ENCODE data around the gene SPPL2B. TPM values are rescaled to one million over a fixed set of nuclear protein-coding genes. Genes with fewer than 3 reads are reported as not detected.

Gene SPPL2B
- total RNA-seq, 3 donors from 2014 or later (not counting 1 experiment from before 2014, with no cell fraction given) = 63.2 to 83.8 (median 79.7) TPM

DNA sequence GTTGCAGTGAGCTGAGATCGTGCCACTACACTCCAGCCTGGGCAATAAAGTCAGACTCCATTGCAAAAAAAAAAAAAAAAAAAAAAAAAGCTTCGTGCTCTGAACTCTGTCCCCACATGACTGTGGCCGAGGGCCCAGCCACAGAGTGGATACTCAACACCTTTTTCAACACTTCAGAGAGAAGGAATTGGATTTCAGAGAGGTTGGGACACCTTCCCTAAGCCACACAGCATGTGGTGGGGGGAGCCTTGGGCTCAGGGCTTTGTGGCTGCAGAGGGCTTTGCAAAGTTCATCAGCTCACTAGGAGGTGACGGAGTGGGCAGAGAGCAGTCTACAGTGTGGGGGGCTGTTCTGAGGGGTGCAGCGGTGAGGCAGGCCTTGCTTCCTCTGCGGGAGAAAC lies 9.6 kb upstream of the SPPL2B start:
- DNase-seq = no peak
- peaks cover 19% of the 10 kb centered on the region for H3K4me1 ChIP-seq (ENCODE audit: control insufficient read depth, insufficient read depth, low read length)
- Mint-ChIP-seq H3K4me1 (peaks cover 8 to 9% of the 10 kb centered on the region in 2 donors), H3K36me3 (peaks cover 9% of the 10 kb centered on the region), H3K4me3 (no peak overlapping the region), H3K27me3 (ENCODE audit: low read depth in 2 of 2) (peaks cover 6 to 9% of the 10 kb centered on the region in 2 donors), H3K27ac (no peak overlapping the region), H3K9me3 (peaks cover 0 to 6% of the 10 kb centered on the region in 2 donors)
- peaks cover 3% of the 10 kb centered on the region for H3K36me3 ChIP-seq (ENCODE audit: control insufficient read depth, insufficient read depth, low read length)
- no peak overlapping the region for H3K4me3 ChIP-seq (ENCODE audit: low read length)
- TF ChIP-seq, protein P1, sequence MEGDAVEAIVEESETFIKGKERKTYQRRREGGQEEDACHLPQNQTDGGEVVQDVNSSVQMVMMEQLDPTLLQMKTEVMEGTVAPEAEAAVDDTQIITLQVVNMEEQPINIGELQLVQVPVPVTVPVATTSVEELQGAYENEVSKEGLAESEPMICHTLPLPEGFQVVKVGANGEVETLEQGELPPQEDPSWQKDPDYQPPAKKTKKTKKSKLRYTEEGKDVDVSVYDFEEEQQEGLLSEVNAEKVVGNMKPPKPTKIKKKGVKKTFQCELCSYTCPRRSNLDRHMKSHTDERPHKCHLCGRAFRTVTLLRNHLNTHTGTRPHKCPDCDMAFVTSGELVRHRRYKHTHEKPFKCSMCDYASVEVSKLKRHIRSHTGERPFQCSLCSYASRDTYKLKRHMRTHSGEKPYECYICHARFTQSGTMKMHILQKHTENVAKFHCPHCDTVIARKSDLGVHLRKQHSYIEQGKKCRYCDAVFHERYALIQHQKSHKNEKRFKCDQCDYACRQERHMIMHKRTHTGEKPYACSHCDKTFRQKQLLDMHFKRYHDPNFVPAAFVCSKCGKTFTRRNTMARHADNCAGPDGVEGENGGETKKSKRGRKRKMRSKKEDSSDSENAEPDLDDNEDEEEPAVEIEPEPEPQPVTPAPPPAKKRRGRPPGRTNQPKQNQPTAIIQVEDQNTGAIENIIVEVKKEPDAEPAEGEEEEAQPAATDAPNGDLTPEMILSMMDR (IDR thresholded peaks at IDR 0.05) = no peak
- no peak for ATAC-seq
- H3K27me3 ChIP-seq (ENCODE audit: control insufficient read depth, insufficient read depth, low read length) = no peaks in the 10 kb centered on the region
- no peak overlapping the region for H3K27ac ChIP-seq (ENCODE audit: low read length)
- H3K9me3 ChIP-seq (ENCODE audit: control insufficient read depth, insufficient read depth, low read length) = no peaks in the 10 kb centered on the region
- intact Hi-C loops (cut with micrococcal nuclease) = loop anchor here (5.0 kb wide), 1 partner anchor 162 kb away; no protein-coding TSS in a partner anchor
- 69% methylated on average over 4 of the region's 6 CpGs for WGBS (ENCODE audit: insufficient coverage)

GRCh38 chr19:2319551-2319950 lies 8.9 kb upstream of the SPPL2B start:
- Histone ChIP-seq H3K9me3 (ENCODE audit: control insufficient read depth, insufficient read depth, low read length) (no peaks in the 10 kb centered on the region), H3K27ac (ENCODE audit: low read length) (no peak overlapping the region), H3K4me1 (ENCODE audit: control insufficient read depth, insufficient read depth, low read length) (peaks cover 24% of the 10 kb centered on the region), H3K27me3 (ENCODE audit: control insufficient read depth, insufficient read depth, low read length) (no peaks in the 10 kb centered on the region), H3K4me3 (ENCODE audit: low read length) (no peak overlapping the region), H3K36me3 (ENCODE audit: control insufficient read depth, insufficient read depth, low read length) (peaks cover 5% of the 10 kb centered on the region)
- peaks cover 8% of the 10 kb centered on the region for H3K36me3 Mint-ChIP-seq
- intact Hi-C loops (cut with micrococcal nuclease) = loop anchor here (5.0 kb wide), 1 partner anchor 162 kb away; no protein-coding TSS in a partner anchor
- WGBS (ENCODE audit: insufficient coverage) = 93% methylated on average over 20 of the region's 20 CpGs
- peaks cover 6 to 7% of the 10 kb centered on the region in 2 donors for H3K27me3 Mint-ChIP-seq (ENCODE audit: low read depth in 2 of 2)
- no peak overlapping the region for H3K27ac Mint-ChIP-seq
- ATAC-seq = no peak
- no peak overlapping the region for H3K4me3 Mint-ChIP-seq
- no peak for DNase-seq
- TF ChIP-seq, protein P1 (IDR thresholded peaks at IDR 0.05) = no peak
- peaks cover 0 to 5% of the 10 kb centered on the region in 2 donors for H3K9me3 Mint-ChIP-seq
- H3K4me1 Mint-ChIP-seq = peaks cover 8 to 9% of the 10 kb centered on the region in 2 donors

GRCh38 chr19:2320049-2320448 lies 8.4 kb upstream of the SPPL2B start:
- peaks cover 5% of the 10 kb centered on the region for H3K36me3 ChIP-seq (ENCODE audit: control insufficient read depth, insufficient read depth, low read length)
- TF ChIP-seq, protein P1 (IDR thresholded peaks at IDR 0.05) = no peak
- H3K9me3 Mint-ChIP-seq = peaks cover 0 to under 1% of the 10 kb centered on the region in 2 donors
- H3K4me3 Mint-ChIP-seq = no peak overlapping the region
- H3K27me3 Mint-ChIP-seq (ENCODE audit: low read depth in 2 of 2) = peaks cover 1 to 2% of the 10 kb centered on the region in 2 donors
- H3K36me3 Mint-ChIP-seq = peaks cover 3% of the 10 kb centered on the region
- no peak overlapping the region for H3K4me3 ChIP-seq (ENCODE audit: low read length)
- DNase-seq = no peak
- ATAC-seq = no peak
- peaks cover 29% of the 10 kb centered on the region for H3K4me1 ChIP-seq (ENCODE audit: control insufficient read depth, insufficient read depth, low read length)
- no peak overlapping the region for H3K27ac ChIP-seq (ENCODE audit: low read length)
- intact Hi-C loops (cut with micrococcal nuclease) = loop anchor here (10.0 kb wide), 1 partner anchor 45 kb away; no protein-coding TSS in a partner anchor
- H3K27me3 ChIP-seq (ENCODE audit: control insufficient read depth, insufficient read depth, low read length) = no peaks in the 10 kb centered on the region
- H3K4me1 Mint-ChIP-seq = peaks cover 8 to 9% of the 10 kb centered on the region in 2 donors
- no peak overlapping the region for H3K27ac Mint-ChIP-seq
- 93% methylated on average over 12 of the region's 12 CpGs for WGBS (ENCODE audit: insufficient coverage)
- no peaks in the 10 kb centered on the region for H3K9me3 ChIP-seq (ENCODE audit: control insufficient read depth, insufficient read depth, low read length)

DNA sequence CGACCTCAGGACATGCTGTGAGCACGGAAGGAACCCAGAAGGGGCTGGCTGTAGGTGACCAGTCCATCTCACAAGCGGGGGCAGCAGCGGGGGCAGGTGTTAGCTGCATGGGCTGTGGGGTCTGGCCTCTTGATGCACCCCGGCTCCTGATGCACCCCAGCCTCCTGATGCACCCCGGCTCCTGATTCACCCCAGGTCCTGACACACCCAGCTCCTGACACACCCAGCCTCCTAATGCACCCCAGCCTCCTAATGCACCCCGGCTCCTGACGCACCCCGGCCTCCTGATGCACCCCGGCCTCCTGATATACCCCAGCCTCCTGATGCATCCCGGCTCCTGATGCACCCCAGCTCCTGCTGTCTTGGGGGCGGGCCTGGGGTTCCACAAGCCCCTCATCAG lies 7.5 kb upstream of the SPPL2B start:
- no peak for DNase-seq
- H3K4me3 Mint-ChIP-seq = no peak overlapping the region
- peaks cover 8 to 12% of the 10 kb centered on the region in 2 donors for H3K4me1 Mint-ChIP-seq
- ATAC-seq = no peak
- H3K36me3 ChIP-seq (ENCODE audit: control insufficient read depth, insufficient read depth, low read length) = peaks cover 10% of the 10 kb centered on the region
- H3K27ac Mint-ChIP-seq = no peak overlapping the region
- TF ChIP-seq, protein P1 (IDR thresholded peaks at IDR 0.05) = no peak
- WGBS (ENCODE audit: insufficient coverage) = 97% methylated on average over 12 of the region's 12 CpGs
- intact Hi-C loops (cut with micrococcal nuclease) = loop anchor here (10.0 kb wide), 1 partner anchor 46 kb away; no protein-coding TSS in a partner anchor
- H3K9me3 ChIP-seq (ENCODE audit: control insufficient read depth, insufficient read depth, low read length) = no peaks in the 10 kb centered on the region
- H3K36me3 Mint-ChIP-seq = no peaks in the 10 kb centered on the region
- no peak overlapping the region for H3K4me3 ChIP-seq (ENCODE audit: low read length)
- peaks cover 32% of the 10 kb centered on the region for H3K4me1 ChIP-seq (ENCODE audit: control insufficient read depth, insufficient read depth, low read length)
- H3K27ac ChIP-seq (ENCODE audit: low read length) = no peak overlapping the region
- no peaks in the 10 kb centered on the region for H3K9me3 Mint-ChIP-seq
- H3K27me3 ChIP-seq (ENCODE audit: control insufficient read depth, insufficient read depth, low read length) = no peaks in the 10 kb centered on the region
- H3K27me3 Mint-ChIP-seq (ENCODE audit: low read depth in 2 of 2) = no peaks in the 10 kb centered on the region

Measured in natural killer cell (primary cell).